ENCODE results near the gene TBL3.
"Not testable (repeated sequence)": the region's sequence is repeated elsewhere in the genome, so short reads cannot be mapped to it uniquely, and the experiment has no call there.

The TBL3 gene

GRCh38 chr16:1971796-1972489 lies at the start of gene TBL3:
TSS of gene TBL3 (plus strand) at chr16:1972053. CDS start at chr16:1972165, 112 bp downstream.
- DNase-seq (ENCODE audit: low read depth, low spot score): peak; percentile 95

- DNase-seq (ENCODE audit: low read depth, low spot score): no peak
Observed at GRCh38 chr16:1922357-1922756, 49.5 kb upstream of the TBL3 start.

- DNase-seq (ENCODE audit: low read depth, low spot score): no peak
Observed at GRCh38 chr16:1923299-1924034, 48.4 kb upstream of the TBL3 start.

GRCh38 chr16:1924095-1924494 lies 47.8 kb upstream of the TBL3 start:
- no peak for DNase-seq (ENCODE audit: low read depth, low spot score)

- no peak for DNase-seq (ENCODE audit: low read depth, low spot score)
Observed at GRCh38 chr16:1926271-1926670, 45.6 kb upstream of the TBL3 start.

GRCh38 chr16:1929105-1929504 lies 42.7 kb upstream of the TBL3 start:
- no peak for DNase-seq (ENCODE audit: low read depth, low spot score)

- peak; percentile 85 for DNase-seq (ENCODE audit: low read depth, low spot score)
Observed at GRCh38 chr16:1929578-1930337, 42.1 kb upstream of the TBL3 start.

- no peak for DNase-seq (ENCODE audit: low read depth, low spot score)
Observed at GRCh38 chr16:1930338-1930720, 41.5 kb upstream of the TBL3 start.

GRCh38 chr16:1932050-1933028 lies 39.5 kb upstream of the TBL3 start:
- DNase-seq (ENCODE audit: low read depth, low spot score): no peak

- no peak for DNase-seq (ENCODE audit: low read depth, low spot score)
Observed at GRCh38 chr16:1933097-1933661, 38.7 kb upstream of the TBL3 start.

- DNase-seq (ENCODE audit: low read depth, low spot score): no peak
Observed at GRCh38 chr16:1936945-1937479, 34.8 kb upstream of the TBL3 start.

GRCh38 chr16:1938316-1938715 lies 33.5 kb upstream of the TBL3 start:
- DNase-seq (ENCODE audit: low read depth, low spot score): no peak

- DNase-seq (ENCODE audit: low read depth, low spot score): no peak
Observed at GRCh38 chr16:1938910-1939309, 32.9 kb upstream of the TBL3 start.

- DNase-seq (ENCODE audit: low read depth, low spot score): not testable (repeated sequence)
Observed at GRCh38 chr16:1939833-1940232, 32.0 kb upstream of the TBL3 start.

- DNase-seq (ENCODE audit: low read depth, low spot score): no peak
Observed at GRCh38 chr16:1940273-1941161, 31.3 kb upstream of the TBL3 start.

GRCh38 chr16:1941162-1942046 lies 30.4 kb upstream of the TBL3 start:
- no peak for DNase-seq (ENCODE audit: low read depth, low spot score)

- DNase-seq (ENCODE audit: low read depth, low spot score): no peak
Observed at GRCh38 chr16:1942047-1942809, 29.6 kb upstream of the TBL3 start.

Data from activated CD4-positive, CD25-positive, alpha-beta regulatory T cell treated with anti-CD3 and anti-CD28 coated beads, Interleukin-2, amount 50 U/mL, for 16 hours (primary cell).